GM12801 (cell line): Measurements from ENCODE around the gene NEIL3.

ENCODE experiments used
- CTCF ChIP-seq: IDR thresholded peaks from one replicate; pipeline ENCODE4 v1.5.1; 2011; ENCODE audit warnings: control low read depth; ENCODE audit not compliant: insufficient read length; ENCODE audit errors: extremely low read depth

Gene NEIL3

DNA sequence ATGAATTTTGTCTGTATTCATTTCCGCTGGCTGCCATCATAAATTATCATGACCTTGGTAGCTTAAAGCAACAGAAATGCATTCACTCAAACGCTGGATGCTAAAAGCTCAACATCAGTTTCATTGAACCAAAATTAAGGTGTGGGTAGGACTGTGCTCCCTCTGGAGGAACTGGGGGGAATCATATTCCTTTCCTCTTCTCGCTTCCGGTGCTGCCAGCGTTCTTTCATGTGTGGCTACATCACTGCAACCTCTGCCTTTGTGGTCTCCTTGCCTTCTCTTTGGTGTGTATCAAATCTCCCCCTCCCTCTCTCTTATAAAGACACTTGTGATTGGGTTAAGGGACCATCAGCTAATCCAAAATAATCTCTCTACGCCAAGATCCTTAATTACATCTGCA is 39.5 kb downstream of the NEIL3 start:
- no peak for TF ChIP-seq CTCF

DNA sequence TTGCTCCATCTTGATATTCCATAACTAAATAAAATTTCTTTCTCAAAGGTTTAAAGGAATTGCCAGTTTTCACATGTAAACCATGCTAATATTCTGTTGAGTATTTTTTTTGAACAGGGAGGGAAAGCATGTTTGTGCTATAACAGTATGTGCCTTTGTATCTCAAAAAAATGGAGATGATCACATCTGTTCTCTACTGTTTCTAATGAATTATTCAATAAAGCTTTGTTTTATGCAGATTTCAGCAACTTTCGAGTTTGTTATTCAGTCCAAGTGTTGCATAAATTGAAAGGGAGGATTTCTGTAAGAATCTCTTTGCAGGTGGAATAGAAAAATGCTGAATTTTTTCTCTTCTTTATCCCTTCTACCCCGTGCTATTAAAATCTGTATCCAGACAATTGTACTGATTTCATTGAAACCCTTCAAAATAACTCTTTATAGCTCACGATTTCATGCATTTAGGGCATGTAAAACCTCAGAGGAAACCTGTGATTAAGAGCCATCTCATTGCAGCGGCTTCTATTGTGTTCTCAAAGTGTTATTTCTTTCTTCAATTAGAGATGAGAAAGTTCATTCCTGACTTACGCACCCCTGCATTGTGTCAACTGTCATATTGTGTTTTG is 42.1 kb downstream of the NEIL3 start:
- TF ChIP-seq CTCF, result no peak

DNA sequence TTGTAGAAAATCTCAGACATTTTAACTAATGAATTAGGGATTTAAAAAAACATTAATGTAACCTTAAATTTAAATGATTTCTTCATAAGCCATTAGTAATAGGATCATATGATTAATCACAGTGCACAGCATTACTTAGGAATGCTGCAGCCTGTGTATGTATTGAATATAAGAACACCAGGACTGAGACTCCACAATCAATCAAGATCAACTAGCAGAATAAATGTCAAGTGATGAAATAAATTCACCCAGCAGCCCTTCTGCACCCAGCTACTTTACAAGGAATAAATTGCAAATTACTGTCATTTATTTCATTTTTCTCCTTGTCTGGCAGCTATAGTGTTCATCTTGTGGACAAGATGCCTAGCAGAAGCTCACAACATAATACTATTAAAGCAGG is 46.5 kb downstream of the NEIL3 start:
- no peak for TF ChIP-seq CTCF

DNA sequence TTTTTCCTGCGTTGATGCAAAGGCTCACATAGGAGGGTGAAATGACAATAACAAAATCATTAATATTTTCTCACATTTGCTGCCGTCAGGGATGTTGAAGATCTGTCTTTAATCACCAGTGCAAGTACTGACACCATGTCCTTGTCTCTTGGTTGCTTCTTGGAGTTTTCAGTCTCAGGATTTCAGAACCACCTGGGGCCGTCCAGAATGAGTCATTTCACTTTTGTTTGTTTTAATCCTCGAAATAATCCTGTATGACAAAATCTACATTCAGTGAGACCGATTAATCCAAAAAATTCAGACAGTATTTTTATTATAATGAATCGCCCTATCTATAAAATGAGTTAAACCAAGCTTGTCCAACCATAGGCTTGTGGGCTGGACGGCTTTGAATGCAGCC is 47.2 kb downstream of the NEIL3 start:
- TF ChIP-seq CTCF, result no peak

- no peak for TF ChIP-seq CTCF
These were observed 57.7 kb downstream of the NEIL3 start for GRCh38 chr4:177367336-177367735.

DNA sequence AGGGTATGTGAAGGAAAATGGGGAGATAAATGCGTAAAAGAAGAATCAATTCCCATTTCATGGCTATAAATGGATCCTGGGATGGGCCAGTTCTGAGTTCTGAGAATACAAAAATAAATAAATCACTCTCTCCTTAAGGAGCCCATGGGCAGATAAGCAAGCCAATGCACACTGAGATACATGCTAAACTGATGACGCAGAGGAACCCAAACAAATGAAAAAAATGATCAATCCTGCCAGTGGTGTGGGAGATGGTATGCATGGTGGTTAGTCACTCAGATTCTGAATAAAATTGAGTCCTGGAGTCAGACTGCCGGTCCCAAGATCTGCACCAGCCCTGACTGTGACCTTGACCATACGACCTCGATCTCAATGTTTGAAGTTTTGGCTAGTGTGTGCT is 59.7 kb downstream of the NEIL3 start:
- TF ChIP-seq CTCF, result no peak

DNA sequence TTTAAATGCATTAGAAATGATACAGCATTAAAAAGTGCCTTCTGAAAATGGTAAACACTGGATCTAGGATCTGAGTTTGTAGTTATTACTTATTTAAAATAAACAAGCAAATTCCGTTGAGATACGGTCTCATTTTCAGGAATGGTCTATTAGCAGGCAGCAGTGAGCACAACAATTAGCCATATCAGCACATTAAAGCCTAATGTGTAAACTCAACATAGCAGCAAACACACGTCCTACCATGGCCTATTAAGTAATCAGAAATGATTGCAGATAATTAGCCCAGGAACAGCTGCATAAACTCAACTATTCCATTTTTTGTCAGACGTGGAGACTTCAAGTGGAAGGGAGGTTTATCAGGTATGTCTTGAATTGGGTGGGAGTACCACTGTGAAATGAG is 61.8 kb downstream of the NEIL3 start:
- TF ChIP-seq CTCF, result no peak
